Stimulated activated CD8-positive, alpha-beta memory T cell treated with anti-CD3 and anti-CD28 coated beads, Interleukin-15, amount 100 ng/mL, for 1 hour (primary cell): ENCODE results near the gene ARSB.
"Not testable (repeated sequence)": the region's sequence is repeated elsewhere in the genome, so short reads cannot be mapped to it uniquely, and the experiment has no call there.

ENCODE experiments used
- DNase-seq: peaks from one replicate; pipeline ENCODE4 v3.0.0-alpha.2; 2020; ENCODE audit warnings: low read depth

Gene ARSB

GRCh38 chr5:78751872-78752271 lies 233.2 kb downstream of the ARSB start:
- no peak for DNase-seq

- DNase-seq, result no peak
These were observed 234.8 kb downstream of the ARSB start for GRCh38 chr5:78750281-78750680.

GRCh38 chr5:78747705-78748359 lies 237.3 kb downstream of the ARSB start:
- DNase-seq, result no peak

GRCh38 chr5:78747055-78747454 lies 238.1 kb downstream of the ARSB start:
- DNase-seq, result no peak

- no peak for DNase-seq
These were observed 238.9 kb downstream of the ARSB start for GRCh38 chr5:78746021-78746770.

GRCh38 chr5:78744951-78745534 lies 240.1 kb downstream of the ARSB start:
- no peak for DNase-seq

GRCh38 chr5:78741019-78741418 lies 244.1 kb downstream of the ARSB start:
- no peak for DNase-seq

- DNase-seq, result no peak
These were observed 246.3 kb downstream of the ARSB start for GRCh38 chr5:78738693-78739300.

- no peak for DNase-seq
These were observed 247.0 kb downstream of the ARSB start for GRCh38 chr5:78738104-78738503.

GRCh38 chr5:78735834-78736463 lies 249.2 kb downstream of the ARSB start:
- no peak for DNase-seq

GRCh38 chr5:78734950-78735349 lies 250.2 kb downstream of the ARSB start:
- no peak for DNase-seq

GRCh38 chr5:78734094-78734845 lies 250.8 kb downstream of the ARSB start:
- DNase-seq, result no peak

GRCh38 chr5:78732721-78733120 lies 252.4 kb downstream of the ARSB start:
- not testable (repeated sequence) for DNase-seq

GRCh38 chr5:78731884-78732283 lies 253.2 kb downstream of the ARSB start:
- DNase-seq, result no peak

- no peak for DNase-seq
These were observed 254.6 kb downstream of the ARSB start for GRCh38 chr5:78730300-78731094.

- no peak for DNase-seq
These were observed 257.0 kb downstream of the ARSB start for GRCh38 chr5:78727786-78728761.
